Measurements from ENCODE around the gene ARSD.

ARSD gene

GRCh38 chrX:2855761-2856160 is 73.4 kb downstream of the ARSD start:
- no peak for DNase-seq (ENCODE audit: extremely low read depth in 1 of 2, low read depth in 1 of 2)

- no peak for DNase-seq (ENCODE audit: extremely low read depth in 1 of 2, low read depth in 1 of 2)
Observed at GRCh38 chrX:2854918-2855317, 74.2 kb downstream of the ARSD start.
